GM12878 (cell line): ENCODE data around the gene ZNF700. TPM values are rescaled to one million over a fixed set of nuclear protein-coding genes. Genes with fewer than 3 reads are reported as not detected.

Experiments
- BCLAF1 ChIP-seq: fragments of 450-650 bp; IDR thresholded peaks from 2 replicates; pipeline ENCODE4 v1.6.1; 2017; ENCODE audit warnings: antibody characterized with exemption, mild to moderate bottlenecking, moderate library complexity
- BRCA1 ChIP-seq: IDR thresholded peaks from 2 replicates; pipeline ENCODE4 v1.6.1; 2011; ENCODE audit warnings: low read depth, low read length, improper control_type of control experiment
- IRF4 ChIP-seq: IDR thresholded peaks from 2 replicates; pipeline ENCODE4 v1.6.1; 2011; ENCODE audit warnings: low read depth, low read length
- KLF5 ChIP-seq: fragments of 450-650 bp; IDR thresholded peaks from 2 replicates; pipeline ENCODE4 v1.6.1; 2014; ENCODE audit warnings: mild to moderate bottlenecking; ENCODE audit not compliant: partially characterized antibody
- polyA plus RNA-seq, 11 experiments: library from polyadenylated mRNA; depleted of rRNA in 4 of 11; unstranded in 6 of 11; stranded (reverse) in 5 of 11; fragments of >200 nt; fragmentation: Nextera tagmentation in 4 of 11; fragmentation: Illumina TruSeq in 1 of 11; extraction: Ambion mirVana in 4 of 11; extraction: Trizol in 1 of 11; gene quantifications; 1 replicate in 1 of 11; 2 replicates in 10 of 11; pipeline versions ENCODE4 v1.2.1 to v1.2.3, GENCODE V29; 2011 to 2016; ENCODE audit warnings: inconsistent platforms in 2 of 11, missing spikeins in 2 of 11, low read depth in 1 of 11
- total RNA-seq, 4 experiments: library from RNA; depleted of rRNA in 3 of 4; stranded (reverse); fragments of >200 nt in 3 of 4; fragmentation: Illumina TruSeq in 1 of 4; extraction: Trizol in 1 of 4; gene quantifications; 2 replicates each; pipeline versions ENCODE4 v1.2.1 to v1.2.3, GENCODE V29; 2013 to 2021
- TF ChIP-seq, protein P1 (sequence below): fragments of 450-650 bp; IDR thresholded peaks from 2 replicates; pipeline ENCODE4 v1.6.1; 2018; ENCODE audit warnings: borderline replicate concordance, mild to moderate bottlenecking; ENCODE audit not compliant: partially characterized antibody
- TF ChIP-seq, protein P2 (sequence below): IDR thresholded peaks from 2 replicates; pipeline ENCODE4 v1.6.1; 2011; ENCODE audit warnings: borderline replicate concordance, low read depth, mild to moderate bottlenecking, moderate library complexity, low read length; ENCODE audit not compliant: insufficient read depth, poor library complexity, severe bottlenecking

ZNF700 gene
- total and polyA plus RNA-seq, 10 of the 15 experiments (the other 5 are each of a cell fraction or from before 2014, with no cell fraction given) = 6.7 to 16.0 (median 11.1) TPM

DNA sequence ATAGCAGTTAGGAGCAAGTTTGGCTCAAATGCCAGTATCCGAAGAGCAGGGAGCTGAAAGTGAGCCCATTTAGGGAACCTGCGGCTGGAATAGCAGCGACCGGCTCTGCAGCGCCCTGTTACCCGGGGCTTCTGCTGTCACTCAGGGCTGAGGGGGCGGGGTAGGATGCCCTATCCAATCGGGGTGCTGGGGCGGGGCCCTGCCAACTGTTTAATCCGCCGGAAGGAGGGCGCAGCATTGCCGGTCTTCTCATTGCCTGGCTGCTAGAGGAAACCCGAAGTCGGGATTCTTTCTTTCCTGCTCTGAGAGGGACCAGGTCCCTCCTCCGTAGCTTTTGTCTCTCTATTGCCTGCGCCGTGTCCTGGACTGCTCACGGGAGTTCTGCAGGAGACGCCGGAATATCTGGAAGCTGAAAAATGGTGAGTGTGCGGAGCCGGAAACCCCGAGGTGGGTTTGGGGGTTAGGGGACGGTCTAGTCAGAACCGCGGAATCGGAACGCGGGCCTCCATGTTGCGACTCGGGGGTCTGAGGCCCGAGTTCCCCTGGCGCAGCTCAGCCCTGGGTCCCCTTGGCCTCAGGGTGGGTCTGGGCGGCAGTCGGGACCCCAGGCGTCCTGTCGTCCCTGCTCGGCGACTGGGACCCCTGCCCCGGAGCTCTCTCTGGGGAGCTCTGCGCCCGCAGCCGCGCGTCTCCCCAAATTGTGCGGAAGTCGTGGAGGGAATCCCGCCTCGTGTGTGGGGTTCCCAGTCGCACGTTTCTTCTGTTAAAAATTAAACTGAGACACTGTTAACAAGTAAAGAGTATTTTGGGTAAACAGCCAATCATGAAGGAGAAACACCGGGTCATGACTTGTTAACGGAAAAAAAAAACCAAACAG is 62.7 kb downstream of the ZNF700 start (continued):
- TF ChIP-seq, protein P1, sequence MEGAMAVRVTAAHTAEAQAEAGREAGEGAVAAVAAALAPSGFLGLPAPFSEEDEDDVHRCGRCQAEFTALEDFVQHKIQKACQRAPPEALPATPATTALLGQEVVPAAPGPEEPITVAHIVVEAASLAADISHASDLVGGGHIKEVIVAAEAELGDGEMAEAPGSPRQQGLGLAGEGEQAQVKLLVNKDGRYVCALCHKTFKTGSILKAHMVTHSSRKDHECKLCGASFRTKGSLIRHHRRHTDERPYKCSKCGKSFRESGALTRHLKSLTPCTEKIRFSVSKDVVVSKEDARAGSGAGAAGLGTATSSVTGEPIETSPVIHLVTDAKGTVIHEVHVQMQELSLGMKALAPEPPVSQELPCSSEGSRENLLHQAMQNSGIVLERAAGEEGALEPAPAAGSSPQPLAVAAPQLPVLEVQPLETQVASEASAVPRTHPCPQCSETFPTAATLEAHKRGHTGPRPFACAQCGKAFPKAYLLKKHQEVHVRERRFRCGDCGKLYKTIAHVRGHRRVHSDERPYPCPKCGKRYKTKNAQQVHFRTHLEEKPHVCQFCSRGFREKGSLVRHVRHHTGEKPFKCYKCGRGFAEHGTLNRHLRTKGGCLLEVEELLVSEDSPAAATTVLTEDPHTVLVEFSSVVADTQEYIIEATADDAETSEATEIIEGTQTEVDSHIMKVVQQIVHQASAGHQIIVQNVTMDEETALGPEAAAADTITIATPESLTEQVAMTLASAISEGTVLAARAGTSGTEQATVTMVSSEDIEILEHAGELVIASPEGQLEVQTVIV = no peak
- TF ChIP-seq BCLAF1 (no peak), IRF4 (no peak), KLF5 (no peak), BRCA1 (no peak)
- TF ChIP-seq, protein P2, sequence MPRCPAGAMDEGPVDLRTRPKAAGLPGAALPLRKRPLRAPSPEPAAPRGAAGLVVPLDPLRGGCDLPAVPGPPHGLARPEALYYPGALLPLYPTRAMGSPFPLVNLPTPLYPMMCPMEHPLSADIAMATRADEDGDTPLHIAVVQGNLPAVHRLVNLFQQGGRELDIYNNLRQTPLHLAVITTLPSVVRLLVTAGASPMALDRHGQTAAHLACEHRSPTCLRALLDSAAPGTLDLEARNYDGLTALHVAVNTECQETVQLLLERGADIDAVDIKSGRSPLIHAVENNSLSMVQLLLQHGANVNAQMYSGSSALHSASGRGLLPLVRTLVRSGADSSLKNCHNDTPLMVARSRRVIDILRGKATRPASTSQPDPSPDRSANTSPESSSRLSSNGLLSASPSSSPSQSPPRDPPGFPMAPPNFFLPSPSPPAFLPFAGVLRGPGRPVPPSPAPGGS = no peak
